Measurements from ENCODE around the gene RAP1GDS1. TPM values are rescaled to one million over a fixed set of nuclear protein-coding genes. Genes with fewer than 3 reads are reported as not detected.
"Not testable (repeated sequence)": the region's sequence is repeated elsewhere in the genome, so short reads cannot be mapped to it uniquely, and the experiment has no call there.

Gene RAP1GDS1
- total and polyA plus RNA-seq, 10 donors: 13.5 to 55.1 (median 46.4) TPM

GRCh38 chr4:98358630-98359248 lies 97.6 kb downstream of the RAP1GDS1 start:
- no peak overlapping the region for H3K27ac ChIP-seq
- H3K36me3 ChIP-seq: peaks cover 0 to 30% (median 0%) of the 10 kb centered on the region in 6 donors
- no peak for TF ChIP-seq POLR2A (IDR thresholded peaks at IDR 0.05)
- no peak for TF ChIP-seq POLR2AphosphoS5 (IDR thresholded peaks at IDR 0.05)
- TF ChIP-seq CTCF (IDR thresholded peaks at IDR 0.05 in 8 of 11, conservative IDR thresholded peaks at IDR 0.05 in 3 of 11): no peak
- H3K9me3 ChIP-seq: no peaks in the 10 kb centered on the region
- no peaks in the 10 kb centered on the region for H3K4me1 ChIP-seq
- no peaks in the 10 kb centered on the region for H3K27me3 ChIP-seq (replicated peaks in 1 of 7)
- no peak overlapping the region for H3K4me3 ChIP-seq
- DNase-seq: no peak
- intact Hi-C loops (cut with DNase I; ENCODE audit: low total_unique reads): no loop called here
- 95 to 99% (median 96%) methylated on average over 2 of the region's 2 CpGs for WGBS, 5 donors

- peaks cover 0 to 29% (median under 1%) of the 10 kb centered on the region in 6 donors for H3K36me3 ChIP-seq
- 91 to 97% (median 93%) methylated on average over 4 of the region's 4 CpGs for WGBS, 5 donors
These were observed 98.5 kb downstream of the RAP1GDS1 start for GRCh38 chr4:98359646-98360045.

GRCh38 chr4:98363431-98363830 lies 102.2 kb downstream of the RAP1GDS1 start:
- H3K4me3 ChIP-seq: no peak overlapping the region
- H3K9me3 ChIP-seq: peaks cover 0 to 38% (median 32%) of the 10 kb centered on the region in 8 donors
- H3K36me3 ChIP-seq: peaks cover 0 to 50% (median 17%) of the 10 kb centered on the region in 6 donors
- DNase-seq: no peak
- intact Hi-C loops (cut with DNase I; ENCODE audit: low total_unique reads): no loop called here
- H3K4me1 ChIP-seq: no peaks in the 10 kb centered on the region
- no peaks in the 10 kb centered on the region for H3K27me3 ChIP-seq (replicated peaks in 1 of 7)
- H3K27ac ChIP-seq: no peak overlapping the region
- TF ChIP-seq CTCF (IDR thresholded peaks at IDR 0.05 in 8 of 11, conservative IDR thresholded peaks at IDR 0.05 in 3 of 11) (no peak), POLR2A (IDR thresholded peaks at IDR 0.05) (no peak), POLR2AphosphoS5 (IDR thresholded peaks at IDR 0.05) (no peak)

More at GRCh38 chr4:98359646-98360045, 98.5 kb downstream of the RAP1GDS1 start:
- Histone ChIP-seq H3K4me1 (no peaks in the 10 kb centered on the region), H3K4me3 (no peak overlapping the region), H3K27me3 (replicated peaks in 1 of 7) (no peaks in the 10 kb centered on the region), H3K9me3 (peaks cover 0 to under 1% (median 0%) of the 10 kb centered on the region in 8 donors), H3K27ac (no peak overlapping the region)
- TF ChIP-seq POLR2A (IDR thresholded peaks at IDR 0.05) (no peak), POLR2AphosphoS5 (IDR thresholded peaks at IDR 0.05) (no peak), CTCF (IDR thresholded peaks at IDR 0.05 in 8 of 11, conservative IDR thresholded peaks at IDR 0.05 in 3 of 11) (no peak)
- intact Hi-C loops (cut with DNase I; ENCODE audit: low total_unique reads): no loop called here
- no peak for DNase-seq

- H3K27ac ChIP-seq; H3K27me3 ChIP-seq (replicated peaks in 1 of 7); H3K4me3 ChIP-seq; H3K4me1 ChIP-seq; intact Hi-C loops (cut with DNase I; ENCODE audit: low total_unique reads); DNase-seq: not testable (repeated sequence)
- Histone ChIP-seq H3K36me3 (peaks cover 0 to 70% (median 17%) of the 10 kb centered on the region in 6 donors), H3K9me3 (peaks cover 0 to 50% (median 43%) of the 10 kb centered on the region in 8 donors)
- 97 to 100% (median 98%) methylated on average over 3 of the region's 3 CpGs for whole genome bisulfite sequencing, 5 donors
These were observed 105.1 kb downstream of the RAP1GDS1 start for GRCh38 chr4:98366275-98366674.

GRCh38 chr4:98368000-98368399 lies 106.8 kb downstream of the RAP1GDS1 start:
- intact Hi-C loops (cut with DNase I; ENCODE audit: low total_unique reads): not testable (repeated sequence)
- WGBS, 5 donors: 94 to 99% (median 98%) methylated on average over 3 of the region's 3 CpGs

More at GRCh38 chr4:98368000-98368399, 106.8 kb downstream of the RAP1GDS1 start:
- not testable (repeated sequence) for H3K27me3 ChIP-seq (replicated peaks in 1 of 7); DNase-seq; H3K27ac ChIP-seq; H3K4me1 ChIP-seq; H3K4me3 ChIP-seq
- H3K36me3 ChIP-seq: peaks cover 0 to 76% (median 18%) of the 10 kb centered on the region in 6 donors
- peaks cover 0 to 50% (median 43%) of the 10 kb centered on the region in 8 donors for H3K9me3 ChIP-seq
